ENCODE data around the gene ADGRF4.
"Not testable (repeated sequence)": the region's sequence is repeated elsewhere in the genome, so short reads cannot be mapped to it uniquely, and the experiment has no call there.

Gene ADGRF4

GRCh38 chr6:47736083-47736700 lies 37.8 kb downstream of the ADGRF4 start:
- no peak for DNase-seq

GRCh38 chr6:47737406-47737805 lies 39.0 kb downstream of the ADGRF4 start:
- no peak for DNase-seq

- no peak for DNase-seq
Observed at GRCh38 chr6:47740714-47741113, 42.3 kb downstream of the ADGRF4 start.

- no peak for DNase-seq
Observed at GRCh38 chr6:47741807-47742206, 43.4 kb downstream of the ADGRF4 start.

- DNase-seq: no peak
Observed at GRCh38 chr6:47743744-47744143, 45.4 kb downstream of the ADGRF4 start.

- DNase-seq: not testable (repeated sequence)
Observed at GRCh38 chr6:47745269-47745668, 46.9 kb downstream of the ADGRF4 start.

GRCh38 chr6:47749757-47750156 lies 51.4 kb downstream of the ADGRF4 start:
- no peak for DNase-seq

GRCh38 chr6:47752801-47753200 lies 54.4 kb downstream of the ADGRF4 start:
- DNase-seq: no peak

GRCh38 chr6:47759364-47759763 lies 61.0 kb downstream of the ADGRF4 start:
- no peak for DNase-seq

- DNase-seq: no peak
Observed at GRCh38 chr6:47762502-47762901, 64.1 kb downstream of the ADGRF4 start.

- no peak for DNase-seq
Observed at GRCh38 chr6:47766445-47766844, 68.1 kb downstream of the ADGRF4 start.

GRCh38 chr6:47767102-47767501 lies 68.7 kb downstream of the ADGRF4 start:
- DNase-seq: no peak

- DNase-seq: no peak
Observed at GRCh38 chr6:47769982-47770381, 71.6 kb downstream of the ADGRF4 start.

Data from activated T-cell treated with anti-CD3 and anti-CD28 coated beads, Interleukin-2, amount 50 U/mL, for 1 hour (primary cell).